CD14-positive monocyte (primary cell): ENCODE data around the gene SLC1A1. TPM values are rescaled to one million over a fixed set of nuclear protein-coding genes. Genes with fewer than 3 reads are reported as not detected.

ENCODE experiments used
- DNase-seq, 3 donors: peaks; one replicate each; pipeline ENCODE4 v3.0.0-alpha.2; 2011 to 2022
- H2AFZ ChIP-seq: 2 replicates; pipeline ENCODE4 v1.6.0; 2012; ENCODE audit warnings: mild to moderate bottlenecking, low read depth, low read length, inconsistent platforms; ENCODE audit not compliant: insufficient read depth, poor library complexity, severe bottlenecking
- H3K27ac ChIP-seq, 2 donors: 1 replicate in 1 of 2; 2 replicates in 1 of 2; pipeline ENCODE4 v1.5.1; 2012 to 2013; ENCODE audit warnings: low read length in 2 of 2, control low read depth in 1 of 2, inconsistent platforms in 1 of 2, low read depth in 1 of 2, mild to moderate bottlenecking in 1 of 2
- H3K27me3 ChIP-seq, 2 donors: one replicate each; pipeline versions ENCODE4 v1.6.0 to v1.6.1; 2011 to 2013; ENCODE audit warnings: low read length in 2 of 2; ENCODE audit not compliant: control insufficient read depth in 2 of 2, insufficient read depth in 2 of 2
- H3K36me3 ChIP-seq, 2 donors: replicated peaks in 1 of 2; 1 replicate in 1 of 2; 2 replicates in 1 of 2; pipeline versions ENCODE4 v1.5.1 to v1.6.1; 2012 to 2013; ENCODE audit warnings: low read length in 2 of 2, control low read depth in 1 of 2, inconsistent platforms in 1 of 2, mild to moderate bottlenecking in 1 of 2; ENCODE audit not compliant: insufficient read depth in 2 of 2, control insufficient read depth in 1 of 2
- H3K4me1 ChIP-seq, 2 donors: 1 replicate in 1 of 2; 2 replicates in 1 of 2; pipeline versions ENCODE4 v1.5.1 to v1.6.1; 2012 to 2013; ENCODE audit warnings: low read length in 2 of 2, control low read depth in 1 of 2, inconsistent platforms in 1 of 2, mild to moderate bottlenecking in 1 of 2, moderate library complexity in 1 of 2; ENCODE audit not compliant: insufficient read depth in 2 of 2, control insufficient read depth in 1 of 2
- H3K4me2 ChIP-seq: replicated peaks from 2 replicates; pipeline ENCODE3; 2012; ENCODE audit warnings: low read length, moderate library complexity, mild to moderate bottlenecking; ENCODE audit not compliant: poor library complexity, severe bottlenecking; ENCODE audit errors: extremely low read depth
- H3K4me3 ChIP-seq, 3 experiments: fragments of 200-600 bp in 1 of 3; sonication (generic) in 1 of 3; replicated peaks in 1 of 3; 1 replicate in 2 of 3; 2 replicates in 1 of 3; pipeline ENCODE4 v1.5.1; 2011 to 2013; ENCODE audit warnings: low read length in 3 of 3, mild to moderate bottlenecking in 3 of 3, control low read depth in 2 of 3, low read depth in 2 of 3, inconsistent platforms in 1 of 3, moderate library complexity in 1 of 3
- H3K79me2 ChIP-seq: 2 replicates; pipeline ENCODE4 v1.6.0; 2012; ENCODE audit warnings: mild to moderate bottlenecking, control low read depth, inconsistent platforms, low read length, moderate library complexity; ENCODE audit not compliant: insufficient read depth
- H3K9ac ChIP-seq: 2 replicates; pipeline ENCODE4 v1.6.0; 2017; ENCODE audit warnings: low read length, mild to moderate bottlenecking; ENCODE audit not compliant: insufficient read depth, poor library complexity, severe bottlenecking
- H3K9me3 ChIP-seq, 2 donors: replicated peaks in 1 of 2; 1 replicate in 1 of 2; 2 replicates in 1 of 2; pipeline versions ENCODE4 v1.5.1 to v1.6.1; 2012 to 2013; ENCODE audit warnings: low read length in 2 of 2, control low read depth in 1 of 2; ENCODE audit not compliant: control insufficient read depth in 1 of 2, insufficient read depth in 1 of 2
- H4K20me1 ChIP-seq: 2 replicates; pipeline ENCODE4 v1.6.0; 2012; ENCODE audit warnings: mild to moderate bottlenecking, low read length, control low read depth, moderate library complexity; ENCODE audit not compliant: insufficient read depth
- H3K27ac Mint-ChIP-seq, 7 donors: one replicate each; pipeline ENCODE4 v1.8.0; 2020; ENCODE audit warnings: mild to moderate bottlenecking in 7 of 7, mixed read lengths in 7 of 7, moderate library complexity in 6 of 7, inconsistent platforms in 2 of 7
- H3K27me3 Mint-ChIP-seq, 3 donors: one replicate each; pipeline ENCODE4 v1.8.0; 2021 to 2022; ENCODE audit warnings: low read depth in 3 of 3, mild to moderate bottlenecking in 3 of 3, mixed read lengths in 3 of 3, moderate library complexity in 3 of 3, inconsistent platforms in 1 of 3
- H3K36me3 Mint-ChIP-seq, 2 donors: one replicate each; pipeline ENCODE4 v1.8.0; 2020; ENCODE audit warnings: mixed read lengths in 2 of 2, inconsistent platforms in 1 of 2, mild to moderate bottlenecking in 1 of 2
- H3K4me1 Mint-ChIP-seq: one replicate; pipeline ENCODE4 v1.8.0; 2020; ENCODE audit warnings: mild to moderate bottlenecking, mixed read lengths
- H3K4me3 Mint-ChIP-seq, 2 donors: one replicate each; pipeline ENCODE4 v1.8.0; 2020; ENCODE audit warnings: mild to moderate bottlenecking in 2 of 2, mixed read lengths in 2 of 2, moderate library complexity in 1 of 2
- H3K9me3 Mint-ChIP-seq, 7 donors: one replicate each; pipeline ENCODE4 v1.8.0; 2020 to 2022; ENCODE audit warnings: mixed read lengths in 7 of 7, mild to moderate bottlenecking in 6 of 7, moderate library complexity in 6 of 7, inconsistent platforms in 2 of 7
- CTCF ChIP-seq: fragments of 200-600 bp; IDR thresholded peaks from one replicate; pipeline ENCODE4 v1.8.0; 2022; ENCODE audit warnings: antibody characterized with exemption, mild to moderate bottlenecking
- WGBS: methylation state at CpG from one replicate; pipeline ENCODE4 v1.1.5; 2013; ENCODE audit warnings: missing lambda C conversion rate; ENCODE audit not compliant: insufficient coverage; 5-methylcytosine and 5-hydroxymethylcytosine counted together
- intact Hi-C, 2 donors: fragments of 100-400 bp; cut with micrococcal nuclease; formaldehyde crosslinking; loops; one replicate each; pipeline versions ENCODE4 v1.15.0 to v1.15.1; 2023
- polyA plus RNA-seq, 3 donors: library from polyadenylated mRNA; depleted of rRNA in 1 of 3; unstranded in 2 of 3; stranded (reverse) in 1 of 3; fragments of 300-500 nt in 2 of 3; fragments of >200 nt in 1 of 3; fragmentation: Illumina TruSeq in 2 of 3; gene quantifications; 1 replicate in 2 of 3; 2 replicates in 1 of 3; pipeline ENCODE4 v1.2.3, GENCODE V29; 2012 to 2021

The SLC1A1 gene
- polyA plus RNA-seq, 3 donors, result not detected

GRCh38 chr9:4594994-4595393, 104.7 kb downstream of the SLC1A1 start:
- peaks cover 4 to 8% of the 10 kb centered on the region in 2 donors for H3K4me1 ChIP-seq
- H3K4me1 Mint-ChIP-seq, result peaks cover 18% of the 10 kb centered on the region
- H3K9me3 Mint-ChIP-seq, result peaks cover 0 to 2% (median 0%) of the 10 kb centered on the region in 7 donors
- no peaks in the 10 kb centered on the region for H3K27me3 ChIP-seq
- intact Hi-C loops, result no loop called here
- no peak overlapping the region for H3K27ac ChIP-seq
- H2AFZ ChIP-seq, result no peak overlapping the region
- no peak overlapping the region for H3K9ac ChIP-seq
- H3K9me3 ChIP-seq, result no peaks in the 10 kb centered on the region
- H3K36me3 Mint-ChIP-seq, result no peaks in the 10 kb centered on the region
- H3K79me2 ChIP-seq, result no peaks in the 10 kb centered on the region
- no peaks in the 10 kb centered on the region for H4K20me1 ChIP-seq
- H3K27ac Mint-ChIP-seq, result no peak overlapping the region
- no peak for DNase-seq
- H3K36me3 ChIP-seq, result no peaks in the 10 kb centered on the region
- H3K4me3 ChIP-seq, result no peak overlapping the region
- no peak overlapping the region for H3K4me3 Mint-ChIP-seq
- TF ChIP-seq CTCF, result no peak
- 89% methylated on average over 2 of the region's 2 CpGs for WGBS
- peaks cover 0 to 2% (median 1%) of the 10 kb centered on the region in 3 donors for H3K27me3 Mint-ChIP-seq
- H3K4me2 ChIP-seq, result no peak overlapping the region

- Histone ChIP-seq H3K4me2 (no peak overlapping the region), H3K9me3 (no peaks in the 10 kb centered on the region), H3K4me1 (peaks cover 4 to 8% of the 10 kb centered on the region in 2 donors), H4K20me1 (no peaks in the 10 kb centered on the region), H3K36me3 (no peaks in the 10 kb centered on the region), H3K27ac (no peak overlapping the region), H3K4me3 (no peak overlapping the region), H3K79me2 (no peaks in the 10 kb centered on the region), H3K9ac (no peak overlapping the region), H2AFZ (no peak overlapping the region), H3K27me3 (no peaks in the 10 kb centered on the region)
- Mint-ChIP-seq H3K9me3 (peaks cover 0 to 2% (median 0%) of the 10 kb centered on the region in 7 donors), H3K27me3 (peaks cover 2 to 5% (median 5%) of the 10 kb centered on the region in 3 donors), H3K4me1 (peaks cover 25% of the 10 kb centered on the region), H3K36me3 (no peaks in the 10 kb centered on the region), H3K27ac (no peak overlapping the region), H3K4me3 (no peak overlapping the region)
- intact Hi-C loops, result no loop called here
- TF ChIP-seq CTCF, result no peak
- no peak for DNase-seq
- 60% methylated on average over 3 of the region's 11 CpGs for WGBS
Observed at GRCh38 chr9:4596165-4596922, 106.1 kb downstream of the SLC1A1 start.
